A673 (cell line): ENCODE results near the gene DOCK4. TPM values are rescaled to one million over a fixed set of nuclear protein-coding genes. Genes with fewer than 3 reads are reported as not detected.

Source experiments
- BruUV-seq: library from RNA; stranded (reverse); fragments of 400-500 nt; replicated peaks from 2 replicates; lab custom pipeline; 2021; lab: Mats Ljungman, UMichigan
- CTCF ChIA-PET: fragments of 300-600 bp; sonication (Branson Sonifier 250); formaldehyde crosslinking; loops from one replicate; lab custom pipeline; 2022; ENCODE audit warnings: antibody characterized with exemption; lab: Charles Lee
- POLR2A ChIA-PET: fragments of 300-600 bp; sonication (Branson Sonifier 250); formaldehyde crosslinking; loops from one replicate; lab custom pipeline; 2022; ENCODE audit warnings: antibody characterized with exemption; ENCODE audit not compliant: low non-redundant PET; lab: Charles Lee
- DNase-seq: peaks from one replicate; pipeline ENCODE4 v3.0.0-alpha.2; 2015; ENCODE audit warnings: low spot score
- H3K27ac ChIP-seq: fragments of 200-600 bp; sonication (generic); 2 replicates; pipeline ENCODE4 v1.5.1; 2016; ENCODE audit warnings: mixed run types, low read depth, mild to moderate bottlenecking, mixed read lengths, antibody characterized with exemption, low read length; ENCODE audit not compliant: poor library complexity, severe bottlenecking
- H3K27me3 ChIP-seq: fragments of 200-600 bp; sonication (generic); replicated peaks from 2 replicates; pipeline ENCODE4 v1.6.1; 2017; ENCODE audit warnings: mixed run types, low read depth, mild to moderate bottlenecking, mixed read lengths, antibody characterized with exemption, low read length; ENCODE audit not compliant: insufficient read depth, poor library complexity
- H3K36me3 ChIP-seq: fragments of 200-600 bp; sonication (generic); 2 replicates; pipeline ENCODE4 v1.6.1; 2016; ENCODE audit warnings: mixed run types, mild to moderate bottlenecking, mixed read lengths, antibody characterized with exemption, low read length; ENCODE audit not compliant: insufficient read depth, poor library complexity, severe bottlenecking
- H3K4me1 ChIP-seq: fragments of 200-600 bp; sonication (generic); 2 replicates; pipeline ENCODE4 v1.6.1; 2017; ENCODE audit warnings: mixed run types, mild to moderate bottlenecking, mixed read lengths, antibody characterized with exemption, low read length; ENCODE audit not compliant: insufficient read depth, poor library complexity, severe bottlenecking
- H3K4me3 ChIP-seq: fragments of 200-600 bp; sonication (generic); 2 replicates; pipeline ENCODE4 v1.5.1; 2016; ENCODE audit warnings: low read depth, mixed run types, mild to moderate bottlenecking, mixed read lengths, low read length; ENCODE audit not compliant: poor library complexity, severe bottlenecking
- H3K9me3 ChIP-seq: fragments of 200-600 bp; sonication (generic); 2 replicates; pipeline ENCODE4 v1.6.1; 2016; ENCODE audit warnings: mixed run types, low read depth, mild to moderate bottlenecking, mixed read lengths, antibody characterized with exemption, low read length; ENCODE audit not compliant: poor library complexity, severe bottlenecking
- EZH2 ChIP-seq: fragments of 200-600 bp; sonication (generic); IDR thresholded peaks from 2 replicates; pipeline ENCODE4 v1.6.1; 2017; ENCODE audit warnings: borderline replicate concordance, low read depth, mild to moderate bottlenecking, mixed read lengths, antibody characterized with exemption, low read length; ENCODE audit not compliant: poor library complexity, severe bottlenecking
- intact Hi-C: fragments of 100-400 bp; cut with micrococcal nuclease; formaldehyde crosslinking; loops from one replicate; pipeline ENCODE4 v1.10.0; 2022; ENCODE audit not compliant: unreplicated experiment
- total RNA-seq: library from RNA; stranded (reverse); gene quantifications from 2 replicates; pipeline ENCODE4 v1.2.3, GENCODE V29; 2021
- TF ChIP-seq, protein P1 (sequence below): fragments of 300-800, 200-600 bp; sonication (generic); conservative IDR thresholded peaks from 2 replicates; pipeline ENCODE4 v1.5.1; 2017; ENCODE audit warnings: low read depth, mild to moderate bottlenecking, antibody characterized with exemption, low read length, moderate library complexity, mixed read lengths

DOCK4 gene
- total RNA-seq, 1 experiment from 2014 or later = 28.5 TPM

DNA sequence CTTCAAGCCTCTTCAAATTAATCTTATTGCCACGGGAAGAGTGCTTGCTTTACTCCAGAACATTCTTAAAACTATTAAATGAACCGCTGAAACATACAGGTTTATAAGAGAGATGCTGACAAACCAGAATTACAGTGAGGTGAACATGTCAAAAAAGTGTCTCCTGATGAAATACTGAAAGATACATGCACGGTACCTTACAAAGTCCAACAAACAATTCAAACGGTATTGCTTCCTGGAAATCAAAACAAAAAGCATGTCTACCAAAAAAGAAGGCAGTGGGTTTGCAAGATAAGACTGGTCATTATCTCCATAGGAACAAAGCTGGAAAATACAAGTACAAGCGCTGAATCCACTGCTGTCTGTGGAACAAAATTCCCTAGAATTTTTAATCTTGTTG, 174.5 kb downstream of the DOCK4 start:
- Histone ChIP-seq H3K9me3 (no peaks in the 10 kb centered on the region), H3K36me3 (no peaks in the 10 kb centered on the region), H3K4me1 (peaks cover 5% of the 10 kb centered on the region), H3K27me3 (no peaks in the 10 kb centered on the region), H3K4me3 (no peak overlapping the region), H3K27ac (no peak overlapping the region)
- ChIA-PET POLR2A (no interaction called here), CTCF (no interaction called here)
- intact Hi-C loops = no loop called here
- no peak for DNase-seq
- BruUV-seq = no TSS peak
- TF ChIP-seq EZH2 = no peak
- TF ChIP-seq, protein P1, sequence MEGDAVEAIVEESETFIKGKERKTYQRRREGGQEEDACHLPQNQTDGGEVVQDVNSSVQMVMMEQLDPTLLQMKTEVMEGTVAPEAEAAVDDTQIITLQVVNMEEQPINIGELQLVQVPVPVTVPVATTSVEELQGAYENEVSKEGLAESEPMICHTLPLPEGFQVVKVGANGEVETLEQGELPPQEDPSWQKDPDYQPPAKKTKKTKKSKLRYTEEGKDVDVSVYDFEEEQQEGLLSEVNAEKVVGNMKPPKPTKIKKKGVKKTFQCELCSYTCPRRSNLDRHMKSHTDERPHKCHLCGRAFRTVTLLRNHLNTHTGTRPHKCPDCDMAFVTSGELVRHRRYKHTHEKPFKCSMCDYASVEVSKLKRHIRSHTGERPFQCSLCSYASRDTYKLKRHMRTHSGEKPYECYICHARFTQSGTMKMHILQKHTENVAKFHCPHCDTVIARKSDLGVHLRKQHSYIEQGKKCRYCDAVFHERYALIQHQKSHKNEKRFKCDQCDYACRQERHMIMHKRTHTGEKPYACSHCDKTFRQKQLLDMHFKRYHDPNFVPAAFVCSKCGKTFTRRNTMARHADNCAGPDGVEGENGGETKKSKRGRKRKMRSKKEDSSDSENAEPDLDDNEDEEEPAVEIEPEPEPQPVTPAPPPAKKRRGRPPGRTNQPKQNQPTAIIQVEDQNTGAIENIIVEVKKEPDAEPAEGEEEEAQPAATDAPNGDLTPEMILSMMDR = no peak

DNA sequence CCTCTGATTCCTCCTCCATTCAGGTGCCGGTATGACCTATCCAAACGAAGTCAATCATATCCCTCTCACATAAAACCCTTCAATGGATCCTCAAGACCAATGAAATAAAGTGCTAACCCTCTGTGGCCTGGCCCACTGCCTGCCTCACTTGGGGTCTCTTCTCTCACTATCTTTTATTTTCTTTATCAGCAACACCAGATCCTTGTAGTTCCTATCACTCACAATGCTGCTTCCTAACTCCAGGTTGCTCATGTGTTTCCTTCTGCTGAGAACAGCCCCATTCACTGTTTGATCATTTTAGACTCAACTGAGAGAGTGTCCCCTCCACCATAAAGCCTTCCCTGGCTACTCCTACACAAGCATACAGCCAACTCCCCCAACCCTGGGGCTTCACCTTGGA, 180.6 kb downstream of the DOCK4 start:
- Histone ChIP-seq H3K27ac (no peak overlapping the region), H3K9me3 (no peaks in the 10 kb centered on the region), H3K4me1 (no peaks in the 10 kb centered on the region), H3K36me3 (no peaks in the 10 kb centered on the region), H3K4me3 (no peak overlapping the region), H3K27me3 (no peaks in the 10 kb centered on the region)
- no TSS peak for BruUV-seq
- intact Hi-C loops = no loop called here
- DNase-seq = no peak
- CTCF ChIA-PET = no interaction called here
- no peak for TF ChIP-seq EZH2
- TF ChIP-seq, protein P1 = no peak
- POLR2A ChIA-PET = no interaction called here

DNA sequence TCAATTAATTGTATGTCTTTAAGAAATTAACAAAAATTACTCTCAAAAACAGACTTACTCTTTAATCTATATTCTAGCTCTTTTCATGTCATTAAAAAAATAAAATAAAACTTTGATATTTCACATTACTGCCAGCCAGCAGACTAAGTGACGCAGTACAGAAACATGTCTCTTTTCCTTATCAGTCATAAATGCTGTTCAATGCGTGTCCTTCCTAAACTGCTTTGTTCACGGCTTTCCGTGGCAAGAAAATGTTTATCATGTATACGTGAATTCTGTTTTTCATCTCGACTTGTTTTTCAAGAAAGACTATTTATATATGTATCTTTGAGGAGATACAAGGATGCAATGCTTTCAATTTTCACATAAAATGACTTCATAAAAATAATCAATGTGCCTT, 182.4 kb downstream of the DOCK4 start:
- H3K9me3 ChIP-seq = no peaks in the 10 kb centered on the region
- peaks cover under 1% of the 10 kb centered on the region for H3K4me1 ChIP-seq
- no TSS peak for BruUV-seq
- ChIA-PET POLR2A (no interaction called here), CTCF (no interaction called here)
- no peak overlapping the region for H3K27ac ChIP-seq
- intact Hi-C loops = no loop called here
- no peaks in the 10 kb centered on the region for H3K36me3 ChIP-seq
- TF ChIP-seq, protein P1 = no peak
- TF ChIP-seq EZH2 = no peak
- H3K4me3 ChIP-seq = no peak overlapping the region
- no peaks in the 10 kb centered on the region for H3K27me3 ChIP-seq
- no peak for DNase-seq
